HG03442 (cell line): ENCODE measurements around the gene OR5H14.
"Not testable (repeated sequence)": the region's sequence is repeated elsewhere in the genome, so short reads cannot be mapped to it uniquely, and the experiment has no call there.

Experiments
- ATAC-seq: cut with Tn5 transposase; IDR thresholded peaks from one replicate; pipeline ENCODE4 v1.9.1; 2021; ENCODE audit warnings: mild to moderate bottlenecking, moderate library complexity; ENCODE audit not compliant: unreplicated experiment

OR5H14 gene

GRCh38 chr3:98147179-98147578 lies at the start of gene OR5H14:
TSS of gene OR5H14 (plus strand) at chr3:98147479. CDS start at chr3:98149386, 1,907 bp downstream.
- no peak for ATAC-seq

- ATAC-seq, result no peak
These were observed 47.4 kb upstream of the OR5H14 start for GRCh38 chr3:98099848-98100247.

DNA sequence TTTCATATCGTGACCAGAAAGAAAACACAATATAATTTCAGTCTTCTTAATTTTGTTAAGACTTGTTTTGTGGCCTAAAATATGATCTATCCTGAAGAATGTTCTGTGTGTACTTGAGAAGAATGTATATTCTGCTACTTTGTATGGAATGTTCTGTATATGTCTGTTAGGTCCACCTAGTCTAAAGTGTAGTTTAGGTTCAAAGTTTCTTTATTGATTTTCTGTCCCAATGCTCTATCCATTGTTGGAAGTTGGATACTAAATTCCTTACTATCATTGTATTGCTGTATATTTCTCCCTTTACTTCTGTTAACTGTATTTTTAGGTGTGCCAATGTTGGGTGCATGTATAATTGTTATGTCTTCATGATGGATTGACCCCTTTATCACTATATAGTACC lies 39.1 kb upstream of the OR5H14 start:
- no peak for ATAC-seq

- no peak for ATAC-seq
These were observed 37.3 kb upstream of the OR5H14 start for GRCh38 chr3:98109807-98110549.

DNA sequence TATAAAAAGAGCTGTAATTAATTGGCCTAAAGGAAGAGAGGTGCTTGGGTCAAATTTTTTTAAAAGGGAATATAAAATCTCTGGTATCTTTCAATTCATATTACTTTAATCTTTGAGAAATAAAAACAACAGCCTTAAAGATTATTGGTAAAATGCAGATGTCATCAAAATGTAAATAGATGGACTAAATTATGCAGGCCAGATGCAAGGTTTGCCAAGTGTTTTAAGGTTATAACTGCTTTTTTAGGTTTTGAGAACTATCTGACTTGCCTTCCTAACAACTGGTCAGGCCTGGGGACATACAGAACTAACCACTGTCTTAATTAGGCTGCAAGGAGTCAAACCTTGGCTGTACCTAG lies 36.8 kb upstream of the OR5H14 start:
- no peak for ATAC-seq

- no peak for ATAC-seq
These were observed 33.0 kb upstream of the OR5H14 start for GRCh38 chr3:98114264-98114663.

DNA sequence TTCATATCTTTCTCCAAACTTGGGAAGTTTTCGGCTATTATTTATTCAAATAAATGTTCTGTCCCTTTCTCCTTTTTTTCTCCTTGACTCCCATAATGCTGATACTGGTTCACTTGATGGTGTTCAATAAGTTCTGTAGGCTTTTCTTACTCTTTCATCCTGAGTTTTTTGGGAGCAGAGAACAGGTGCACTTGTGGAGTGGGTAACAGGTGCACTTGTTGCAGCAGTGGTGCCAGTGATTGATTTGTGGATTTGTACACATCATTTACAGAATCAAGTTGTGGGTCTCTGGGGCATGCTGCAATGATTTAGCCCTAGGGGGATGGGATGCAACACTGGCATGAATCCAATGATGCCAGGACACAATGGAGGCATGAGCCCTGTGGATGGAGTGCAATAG lies 31.6 kb upstream of the OR5H14 start:
- ATAC-seq, result no peak

DNA sequence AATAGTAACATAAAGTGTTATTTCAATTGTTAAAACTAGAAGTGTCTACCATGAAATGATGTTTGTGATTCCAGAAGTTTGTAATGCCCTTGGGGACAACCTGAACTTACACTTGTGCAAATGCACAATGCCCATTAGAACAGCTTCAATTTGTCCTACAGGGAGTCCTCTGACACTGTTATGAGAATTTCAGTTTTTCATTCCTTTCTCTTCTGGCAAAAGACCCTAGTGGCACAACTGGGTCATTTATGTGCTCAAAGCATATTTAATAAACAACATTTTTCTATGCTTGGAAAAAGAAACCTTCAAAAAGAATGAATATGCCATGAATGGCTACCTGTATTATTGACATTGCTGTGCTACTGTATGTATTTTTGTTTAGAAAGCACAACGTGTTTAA lies 16.9 kb upstream of the OR5H14 start, which contains the start of gene OR5H1:
OR5H1 (plus strand) TSS at position 301 of the 400 bp plus-strand sequence. CDS start 1,977 bp downstream, outside the sequence.
- ATAC-seq, result no peak

DNA sequence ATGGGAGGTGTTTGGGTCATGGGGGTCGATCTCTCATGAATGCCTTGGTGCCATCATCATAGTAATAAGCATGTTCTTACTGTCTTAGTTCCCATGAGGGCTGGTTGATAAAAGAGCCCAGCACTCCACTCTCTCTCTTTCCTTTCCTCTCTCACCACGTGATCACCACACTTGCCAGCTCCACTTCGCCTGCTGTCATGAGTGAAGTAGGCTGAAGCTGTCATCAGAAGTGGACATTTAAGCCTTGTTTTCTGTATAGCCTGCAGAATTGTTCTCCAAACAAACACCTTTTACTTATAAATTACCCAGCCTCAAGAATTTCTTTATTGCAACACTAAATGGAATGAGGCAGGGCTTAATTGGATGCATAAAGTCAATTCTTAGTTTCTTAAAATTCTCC lies 10.6 kb upstream of the OR5H14 start:
- ATAC-seq, result no peak

DNA sequence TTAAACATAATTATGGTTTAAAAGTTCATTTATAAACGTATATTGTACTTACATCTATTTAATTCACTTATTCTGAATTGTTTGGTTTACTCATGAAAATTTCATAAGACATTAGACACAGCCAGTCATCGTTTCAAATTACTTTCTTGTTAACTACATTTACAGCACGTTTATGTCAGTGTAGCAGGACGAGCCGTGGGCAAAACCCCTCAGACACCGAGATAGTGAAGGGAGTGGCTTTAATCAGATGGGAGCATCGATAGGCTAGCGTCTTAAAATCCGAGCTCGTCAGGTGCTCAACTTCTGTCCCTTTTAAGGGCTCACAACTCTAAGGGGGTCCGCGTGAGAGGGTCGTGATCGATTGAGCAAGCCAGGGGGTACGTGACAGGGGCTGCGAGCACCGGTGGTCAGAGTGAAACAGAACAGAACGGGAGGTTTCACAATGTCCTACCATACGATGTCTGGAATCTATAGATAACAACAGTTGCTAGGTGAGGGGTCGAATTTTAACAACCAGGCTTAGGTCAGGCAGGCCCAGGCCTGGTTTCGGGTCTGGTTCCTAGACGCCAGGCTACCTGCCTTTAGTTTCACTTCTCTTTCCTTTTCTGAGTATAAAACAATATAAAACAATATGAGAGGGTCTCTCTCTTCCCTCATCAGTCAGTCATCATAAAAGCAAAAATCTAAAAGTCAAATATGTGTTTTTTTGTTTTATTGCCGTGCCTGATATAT lies 9.3 kb upstream of the OR5H14 start:
- ATAC-seq, result not testable (repeated sequence)

- ATAC-seq, result no peak
These were observed 6.7 kb upstream of the OR5H14 start for GRCh38 chr3:98140531-98140930.

DNA sequence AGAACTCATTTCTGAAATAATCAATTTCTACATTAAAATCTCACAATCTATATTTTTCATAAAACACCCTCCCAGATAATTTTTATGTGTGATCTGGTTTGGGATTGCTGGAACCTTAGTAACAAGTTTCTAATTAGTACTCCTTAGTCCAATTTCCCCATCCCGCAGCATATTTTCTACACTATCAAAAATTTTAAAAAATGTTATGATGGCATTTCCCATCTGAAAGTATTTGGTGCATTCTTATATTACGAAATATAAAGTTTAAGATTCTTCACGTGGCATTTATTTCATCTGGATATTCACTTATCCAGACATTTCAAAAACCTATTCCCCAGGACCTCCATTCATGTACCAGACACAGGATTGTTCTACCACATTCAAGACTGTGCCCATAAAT lies 1.5 kb downstream of the OR5H14 start:
- no peak for ATAC-seq

DNA sequence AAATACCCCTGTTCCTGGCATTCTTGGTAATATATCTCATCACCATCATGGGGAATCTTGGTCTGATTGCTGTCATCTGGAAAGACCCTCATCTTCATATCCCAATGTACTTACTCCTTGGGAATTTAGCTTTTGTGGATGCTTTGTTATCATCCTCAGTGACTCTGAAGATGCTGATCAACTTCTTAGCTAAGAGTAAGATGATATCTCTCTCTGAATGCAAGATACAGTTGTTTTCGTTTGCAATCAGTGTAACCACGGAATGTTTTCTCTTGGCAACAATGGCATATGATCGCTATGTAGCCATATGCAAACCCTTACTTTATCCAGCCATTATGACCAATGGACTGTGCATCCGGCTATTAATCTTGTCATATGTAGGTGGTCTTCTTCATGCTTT lies 2.2 kb downstream of the OR5H14 start:
- ATAC-seq, result not testable (repeated sequence)

GRCh38 chr3:98151241-98151640 lies 4.0 kb downstream of the OR5H14 start:
- no peak for ATAC-seq

GRCh38 chr3:98166396-98166795 lies 19.1 kb downstream of the OR5H14 start, which contains the start of gene OR5H15:
TSS of gene OR5H15 (plus strand) at chr3:98166696. CDS start at chr3:98168700, 2,004 bp downstream.
- ATAC-seq, result no peak

DNA sequence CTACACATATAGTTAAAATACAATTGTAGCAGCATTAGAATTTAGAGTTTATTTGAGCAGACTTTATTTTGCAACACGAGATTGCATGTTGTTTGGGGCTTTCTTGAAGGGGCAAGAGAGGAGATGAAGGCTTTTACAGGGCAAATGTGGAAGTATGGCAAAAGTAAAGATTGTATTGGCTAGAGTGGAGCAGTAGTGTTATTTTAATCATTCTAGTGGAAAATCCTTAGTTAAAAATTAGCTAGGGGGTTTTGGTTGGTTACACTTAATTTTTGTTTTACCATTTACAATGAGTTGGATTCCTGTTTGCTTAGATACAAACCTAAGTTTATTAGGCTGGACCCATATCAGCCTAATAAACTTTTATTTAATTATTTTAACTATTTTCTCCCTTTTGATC lies 23.8 kb downstream of the OR5H14 start:
- no peak for ATAC-seq

- no peak for ATAC-seq
These were observed 25.3 kb downstream of the OR5H14 start for GRCh38 chr3:98172621-98173020.

DNA sequence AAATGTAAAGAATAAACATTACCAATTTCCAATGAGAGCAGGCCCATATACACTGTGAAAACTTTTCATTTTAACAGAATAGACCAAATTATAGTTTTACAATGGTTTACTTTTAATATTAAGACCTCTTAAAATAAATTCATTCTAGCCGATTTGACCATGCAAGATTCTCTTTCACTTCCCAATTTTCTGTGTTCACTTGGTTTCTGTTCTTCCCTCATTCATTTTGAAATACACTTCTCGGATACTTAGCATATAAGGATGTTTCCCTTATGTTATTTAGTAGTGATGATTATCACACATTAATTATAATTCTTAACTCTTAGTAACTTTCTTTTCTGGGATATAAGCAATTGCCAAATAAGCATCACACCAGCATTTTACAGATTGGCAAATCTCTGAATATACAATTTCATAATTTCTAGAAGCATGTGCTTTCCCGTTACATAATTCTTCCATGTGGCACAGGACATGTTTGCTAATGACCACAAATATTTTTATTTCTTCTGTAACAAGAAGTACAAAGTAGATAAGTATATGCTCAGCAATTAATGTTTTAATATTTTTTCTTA lies 33.1 kb downstream of the OR5H14 start:
- ATAC-seq, result no peak

GRCh38 chr3:98182196-98182595 lies 34.9 kb downstream of the OR5H14 start:
- no peak for ATAC-seq

GRCh38 chr3:98185180-98185579 lies 37.9 kb downstream of the OR5H14 start:
- ATAC-seq, result no peak

DNA sequence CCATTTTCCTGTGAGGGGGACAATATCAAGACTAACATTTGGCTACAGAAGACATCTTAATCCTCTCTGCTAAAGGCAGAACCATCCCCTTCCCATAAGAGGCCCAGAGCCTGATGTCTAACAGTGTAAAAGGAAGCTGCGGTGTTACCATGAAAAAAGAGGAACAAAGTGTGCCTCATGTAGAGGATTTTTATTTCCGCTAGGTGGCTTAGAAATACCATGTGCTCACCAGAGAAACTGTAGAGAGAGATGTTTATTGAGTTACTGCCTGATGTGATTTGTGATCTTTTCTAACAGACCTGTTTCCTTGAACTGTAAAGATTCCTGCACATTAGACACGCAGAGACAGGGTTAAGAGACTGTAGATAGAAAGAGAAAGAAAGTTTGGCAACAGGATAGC lies 41.3 kb downstream of the OR5H14 start:
- no peak for ATAC-seq

DNA sequence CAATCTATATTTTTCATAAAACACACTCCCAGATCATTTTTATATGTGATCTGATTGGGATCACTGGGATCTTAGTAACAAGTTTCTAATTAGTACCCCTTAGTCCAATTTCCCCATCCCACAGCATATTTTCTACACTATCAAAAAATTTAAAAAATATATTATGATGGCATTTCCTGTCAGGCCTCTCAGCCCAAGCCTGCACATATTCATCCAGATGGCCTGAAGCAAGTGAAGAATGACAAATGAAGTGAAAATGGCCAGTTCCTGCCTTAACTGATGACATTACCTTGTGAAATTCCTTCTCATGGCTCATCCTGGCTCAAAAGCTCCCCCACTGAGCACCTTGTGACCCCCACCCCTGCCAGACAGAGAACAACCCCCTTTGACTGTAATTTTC lies 43.6 kb downstream of the OR5H14 start:
- not testable (repeated sequence) for ATAC-seq
